HepG2 (cell line): Measurements from ENCODE around the gene MRM3. TPM values are rescaled to one million over a fixed set of nuclear protein-coding genes. Genes with fewer than 3 reads are reported as not detected.
"Not testable (repeated sequence)": the region's sequence is repeated elsewhere in the genome, so short reads cannot be mapped to it uniquely, and the experiment has no call there.

Experiments used
- ATAC-seq: fragments of 200-7000 bp; cut with Tn5 transposase; 3 replicates; pipeline ENCODE4 v1.9.1; 2020; ENCODE audit warnings: mild to moderate bottlenecking, moderate library complexity
- BruUV-seq: library from RNA; stranded (reverse); fragments of 400-500 nt; replicated peaks from 2 replicates; lab custom pipeline; 2021; lab: Mats Ljungman, UMichigan
- CTCF ChIA-PET: fragments of 300-600 bp; formaldehyde crosslinking; extraction: SDS; loops from one replicate; lab custom pipeline; 2021; ENCODE audit warnings: low total read pairs, inconsistent platforms, low intra/inter-chr PET ratio; lab: Yijun Ruan, JAX
- POLR2A ChIA-PET: fragments of 350-600 bp; sonication (Branson Sonifier 250); formaldehyde crosslinking; loops from one replicate; lab custom pipeline; 2020; ENCODE audit warnings: antibody characterized with exemption, inconsistent platforms; lab: Yijun Ruan, JAX
- DNase-seq: peaks from one replicate; pipeline ENCODE4 v3.0.0-alpha.2; 2015; ENCODE audit warnings: low spot score
- FAIRE-seq: peaks from 3 replicates; lab custom pipeline; 2011; peaks lifted over from hg19 to GRCh38; lab: Jason Lieb, UNC
- H2AFZ ChIP-seq: one replicate; pipeline ENCODE4 v1.6.1; 2011; ENCODE audit warnings: low read length, inconsistent platforms
- H3K27ac ChIP-seq: fragments of 300-600 bp; 3 replicates; pipeline ENCODE4 v1.8.0; 2011; ENCODE audit warnings: mixed run types, mild to moderate bottlenecking, mixed read lengths, low read length, inconsistent platforms; ENCODE audit not compliant: insufficient read depth; ENCODE audit errors: extremely low read length
- H3K27me3 ChIP-seq, 2 experiments: fragments of 200-600 bp in 1 of 2; 2 replicates in 1 of 2; 3 replicates in 1 of 2; pipeline versions ENCODE4 v1.6.0 to v1.8.0; 2011; ENCODE audit warnings: low read length in 2 of 2, mild to moderate bottlenecking in 2 of 2, moderate library complexity in 2 of 2, inconsistent platforms in 1 of 2; ENCODE audit not compliant: insufficient read depth in 2 of 2, control insufficient read depth in 1 of 2
- H3K36me3 ChIP-seq, 2 experiments: fragments of 200-600 bp in 1 of 2; replicated peaks in 1 of 2; 2 replicates in 1 of 2; 3 replicates in 1 of 2; pipeline versions ENCODE4 v1.5.1 to v1.8.0; 2011; ENCODE audit warnings: low read length in 2 of 2, inconsistent platforms in 1 of 2; ENCODE audit not compliant: insufficient read depth in 2 of 2, control insufficient read depth in 1 of 2
- H3K4me1 ChIP-seq: 2 replicates; pipeline ENCODE4 v1.5.1; 2012; ENCODE audit warnings: low read length, inconsistent platforms; ENCODE audit not compliant: insufficient read depth
- H3K4me2 ChIP-seq: 2 replicates; pipeline ENCODE4 v1.6.0; 2011; ENCODE audit warnings: low read depth, low read length, inconsistent platforms
- H3K4me3 ChIP-seq, 3 experiments: fragments of 200-600 bp in 1 of 3; sonication (generic), shearing (Covaris generic) in 1 of 3; replicated peaks in 1 of 3; 2 replicates each; pipeline ENCODE4 v1.5.1; 2011 to 2016; ENCODE audit warnings: low read length in 3 of 3, inconsistent platforms in 2 of 3, low read depth in 2 of 3, mild to moderate bottlenecking in 2 of 3, control low read depth in 1 of 3, mixed read lengths in 1 of 3; ENCODE audit not compliant: insufficient read depth in 1 of 3
- H3K79me2 ChIP-seq: one replicate; pipeline ENCODE4 v1.6.1; 2011; ENCODE audit warnings: low read length, inconsistent platforms; ENCODE audit not compliant: insufficient read depth
- H3K9ac ChIP-seq: 2 replicates; pipeline ENCODE4 v1.6.0; 2011; ENCODE audit warnings: mild to moderate bottlenecking, low read depth, low read length, inconsistent platforms; ENCODE audit not compliant: insufficient read depth
- H3K9me3 ChIP-seq: 2 replicates; pipeline ENCODE4 v1.5.1; 2012; ENCODE audit warnings: mild to moderate bottlenecking, low read length
- H4K20me1 ChIP-seq: 2 replicates; pipeline ENCODE4 v1.6.0; 2011; ENCODE audit warnings: inconsistent platforms, mild to moderate bottlenecking, low read length, moderate library complexity; ENCODE audit not compliant: insufficient read depth
- GTF3A ChIP-seq: sonication (generic); formaldehyde crosslinking; conservative IDR thresholded peaks from 2 replicates; pipeline ENCODE4 v1.4.0; 2020; ENCODE audit warnings: mild to moderate bottlenecking, missing genetic modification reagents
- HOXA9 ChIP-seq: sonication (generic); formaldehyde crosslinking; IDR thresholded peaks from 2 replicates; pipeline ENCODE4 v1.8.1; 2022; ENCODE audit warnings: missing genetic modification reagents, mild to moderate bottlenecking, moderate library complexity, borderline replicate concordance
- NFATC3 ChIP-seq: sonication (generic); formaldehyde crosslinking; IDR thresholded peaks from 2 replicates; pipeline ENCODE4 v1.5.1; 2020; ENCODE audit warnings: mild to moderate bottlenecking, missing genetic modification reagents
- TAF1 ChIP-seq: sonication (generic); formaldehyde crosslinking; IDR thresholded peaks from 2 replicates; pipeline ENCODE4 v1.4.0; 2020; ENCODE audit warnings: missing genetic modification reagents
- U2AF2 ChIP-seq: fragments of 200-400 bp; formaldehyde crosslinking; IDR thresholded peaks from 2 replicates; pipeline ENCODE4 v1.6.1; 2017; ENCODE audit warnings: low read depth, mild to moderate bottlenecking, low read length
- ZFP36L2 ChIP-seq: sonication (generic); formaldehyde crosslinking; IDR thresholded peaks from 2 replicates; pipeline ENCODE4 v1.4.0; 2020; ENCODE audit warnings: missing genetic modification reagents
- ZNF530 ChIP-seq: sonication (generic); formaldehyde crosslinking; IDR thresholded peaks from 2 replicates; pipeline ENCODE4 v1.5.0; 2020; ENCODE audit warnings: low read depth, mild to moderate bottlenecking, missing genetic modification reagents
- ZNF678 ChIP-seq: sonication (generic); formaldehyde crosslinking; IDR thresholded peaks from 2 replicates; pipeline ENCODE4 v1.4.0; 2020; ENCODE audit warnings: mild to moderate bottlenecking, missing genetic modification reagents
- ZNF761 ChIP-seq: sonication (generic); formaldehyde crosslinking; conservative IDR thresholded peaks from 2 replicates; pipeline ENCODE4 v1.4.0; 2020; ENCODE audit warnings: mild to moderate bottlenecking, missing genetic modification reagents
- ZSCAN25 ChIP-seq: sonication (generic); formaldehyde crosslinking; IDR thresholded peaks from 2 replicates; pipeline ENCODE4 v1.8.0; 2022; ENCODE audit warnings: mild to moderate bottlenecking, missing genetic modification reagents
- WGBS: methylation state at CpG from one replicate; pipeline ENCODE4 v1.1.6; 2017; ENCODE audit warnings: low lambda C conversion rate; 5-methylcytosine and 5-hydroxymethylcytosine counted together
- in situ Hi-C: cut with HindIII; loops from 2 replicates; pipeline ENCODE4 v1.10.0; 2017; ENCODE audit warnings: low pct_unique_long_range_greater_than_20kb; ENCODE audit not compliant: extremely low pct_ligation_motif_present
- intact Hi-C: fragments of 100-400 bp; cut with micrococcal nuclease; formaldehyde crosslinking; loops from one replicate; pipeline ENCODE4 v1.10.0; 2022; ENCODE audit not compliant: unreplicated experiment
- polyA plus RNA-seq, 8 experiments: library from polyadenylated mRNA; depleted of rRNA in 3 of 8; stranded (reverse) in 7 of 8; unstranded in 1 of 8; fragments of >200 nt; fragmentation: Illumina TruSeq in 4 of 8; extraction: Trizol in 4 of 8; gene quantifications; 2 replicates each; pipeline versions ENCODE4 v1.2.1 to v1.2.3, GENCODE V29; 2011 to 2016; ENCODE audit warnings: low read depth in 4 of 8, missing spikeins in 1 of 8, mixed read lengths in 1 of 8; ENCODE audit not compliant: insufficient read depth in 1 of 8
- total RNA-seq, 5 experiments: library from RNA; depleted of rRNA; stranded (reverse); fragments of >200 nt; fragmentation: Illumina TruSeq; extraction: Trizol; gene quantifications; 2 replicates each; pipeline ENCODE4 v1.2.3, GENCODE V29; 2016; ENCODE audit warnings: low read depth in 1 of 5
- TF ChIP-seq, protein P1 (sequence below): sonication (generic); formaldehyde crosslinking; IDR thresholded peaks from 2 replicates; pipeline ENCODE4 v1.4.0; 2020; ENCODE audit warnings: mild to moderate bottlenecking, missing genetic modification reagents, borderline replicate concordance

The MRM3 gene
- total and polyA plus RNA-seq, 2 of the 13 experiments (the other 11 are each of a cell fraction or from before 2014, with no cell fraction given): 12.3 to 25.5 TPM

DNA sequence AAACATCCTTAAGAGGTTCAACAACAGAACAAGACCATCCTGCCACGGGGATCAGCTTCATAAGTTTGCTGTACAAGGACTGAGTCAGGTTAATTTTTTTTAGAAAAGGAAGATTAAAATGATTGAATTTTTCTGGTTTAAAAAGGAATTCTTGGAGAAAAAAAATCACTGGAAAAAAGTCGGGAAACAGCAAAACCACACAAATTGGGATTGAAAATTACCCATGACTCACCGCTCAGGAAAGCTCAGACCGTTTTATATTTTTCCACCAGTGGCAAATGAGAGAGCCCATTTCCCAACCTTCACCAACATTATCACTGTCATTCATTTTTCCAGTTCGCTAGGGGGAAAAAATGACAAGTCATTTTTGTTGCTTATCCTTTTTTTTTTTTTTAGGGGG is 46.6 kb downstream of the MRM3 start:
- POLR2A ChIA-PET: no interaction called here
- in situ Hi-C loops: no loop called here
- DNase-seq: no peak

DNA sequence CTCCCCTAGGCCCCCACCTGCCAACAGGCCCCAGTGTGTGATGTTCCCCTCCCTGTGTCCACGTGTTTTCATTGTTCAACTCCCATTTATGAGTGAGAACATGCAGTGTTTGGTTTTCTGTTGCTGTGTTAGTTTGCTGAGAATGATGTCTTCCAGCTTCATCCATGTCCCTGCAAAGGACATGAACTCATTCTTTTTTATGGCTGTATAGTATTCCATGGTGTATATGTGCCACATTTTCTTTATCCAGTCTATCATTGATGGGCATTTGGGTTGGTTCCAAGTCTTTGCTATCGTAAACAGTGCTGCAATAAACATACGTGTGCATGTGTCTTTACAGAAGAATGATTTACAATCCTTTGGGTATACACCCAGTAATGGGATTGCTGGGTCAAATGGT is 47.5 kb downstream of the MRM3 start:
- H3K4me3 ChIP-seq, ATAC-seq, BruUV-seq, H4K20me1 ChIP-seq, intact Hi-C loops, H3K79me2 ChIP-seq, CTCF ChIA-PET, H3K27ac ChIP-seq, FAIRE-seq, H3K4me2 ChIP-seq, H3K9me3 ChIP-seq, in situ Hi-C loops, H2AFZ ChIP-seq, POLR2A ChIA-PET, H3K9ac ChIP-seq, DNase-seq, H3K36me3 ChIP-seq, H3K4me1 ChIP-seq, H3K27me3 ChIP-seq: not testable (repeated sequence)
- 79% methylated on average over 3 of the region's 3 CpGs for WGBS

More for the DNA sequence above, 46.6 kb downstream of the MRM3 start:
- Histone ChIP-seq H3K27me3 (no peaks in the 10 kb centered on the region), H3K36me3 (peaks cover 3 to 7% of the 10 kb centered on the region in 2 experiments; a peak in 3 of 5 replicates), H3K9ac (no peak overlapping the region), H3K79me2 (no peaks in the 10 kb centered on the region), H3K4me1 (no peaks in the 10 kb centered on the region), H3K27ac (no peak overlapping the region), H3K4me2 (no peak overlapping the region), H2AFZ (no peak overlapping the region), H4K20me1 (no peaks in the 10 kb centered on the region), H3K9me3 (no peaks in the 10 kb centered on the region), H3K4me3 (no peak overlapping the region)
- intact Hi-C loops: no loop called here
- 92% methylated on average over 5 of the region's 5 CpGs for WGBS
- ATAC-seq: no peak
- no TSS peak for BruUV-seq
- FAIRE-seq: no peak
- TF ChIP-seq ZFP36L2 (CRISPR knock-in tag): no peak
- TF ChIP-seq ZNF678 (CRISPR knock-in tag): no peak
- no peak for TF ChIP-seq ZNF530 (CRISPR knock-in tag)
- TF ChIP-seq, protein P1, sequence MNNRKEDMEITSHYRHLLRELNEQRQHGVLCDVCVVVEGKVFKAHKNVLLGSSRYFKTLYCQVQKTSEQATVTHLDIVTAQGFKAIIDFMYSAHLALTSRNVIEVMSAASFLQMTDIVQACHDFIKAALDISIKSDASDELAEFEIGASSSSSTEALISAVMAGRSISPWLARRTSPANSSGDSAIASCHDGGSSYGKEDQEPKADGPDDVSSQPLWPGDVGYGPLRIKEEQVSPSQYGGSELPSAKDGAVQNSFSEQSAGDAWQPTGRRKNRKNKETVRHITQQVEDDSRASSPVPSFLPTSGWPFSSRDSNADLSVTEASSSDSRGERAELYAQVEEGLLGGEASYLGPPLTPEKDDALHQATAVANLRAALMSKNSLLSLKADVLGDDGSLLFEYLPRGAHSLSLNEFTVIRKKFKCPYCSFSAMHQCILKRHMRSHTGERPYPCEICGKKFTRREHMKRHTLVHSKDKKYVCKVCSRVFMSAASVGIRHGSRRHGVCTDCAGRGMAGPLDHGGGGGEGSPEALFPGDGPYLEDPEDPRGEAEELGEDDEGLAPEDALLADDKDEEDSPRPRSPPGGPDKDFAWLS (CRISPR knock-in tag): no peak
- TF ChIP-seq TAF1 (CRISPR knock-in tag): no peak
- no peak for TF ChIP-seq NFATC3 (CRISPR knock-in tag)
- TF ChIP-seq GTF3A (CRISPR knock-in tag): no peak
- no peak for TF ChIP-seq HOXA9
- no peak for TF ChIP-seq ZSCAN25
- no peak for TF ChIP-seq U2AF2
- TF ChIP-seq ZNF761 (CRISPR knock-in tag): no peak
- CTCF ChIA-PET: no interaction called here
